Measurements from ENCODE around the gene FARS2.

FARS2 gene

GRCh38 chr6:5285081-5285480 lies 23.8 kb downstream of the FARS2 start:
- no peak for DNase-seq
- intact Hi-C loops (cut with DNase I) = no loop called here

GRCh38 chr6:5285526-5285925 lies 24.2 kb downstream of the FARS2 start:
- DNase-seq = no peak
- intact Hi-C loops (cut with DNase I) = no loop called here

GRCh38 chr6:5286780-5287179 lies 25.5 kb downstream of the FARS2 start:
- no peak for DNase-seq
- intact Hi-C loops (cut with DNase I) = no loop called here

- intact Hi-C loops (cut with DNase I) = no loop called here
- DNase-seq = no peak
Measured at GRCh38 chr6:5287205-5287965, 26.1 kb downstream of the FARS2 start.

- DNase-seq = no peak
- intact Hi-C loops (cut with DNase I) = no loop called here
Measured at GRCh38 chr6:5287966-5288297, 26.6 kb downstream of the FARS2 start.

- no peak for DNase-seq
- intact Hi-C loops (cut with DNase I) = no loop called here
Measured at GRCh38 chr6:5290097-5290496, 28.8 kb downstream of the FARS2 start.

- intact Hi-C loops (cut with DNase I) = no loop called here
- no peak for DNase-seq
Measured at GRCh38 chr6:5290500-5290899, 29.2 kb downstream of the FARS2 start.

- DNase-seq = no peak
- intact Hi-C loops (cut with DNase I) = no loop called here
Measured at GRCh38 chr6:5292154-5292553, 30.8 kb downstream of the FARS2 start.

- no peak for DNase-seq
- intact Hi-C loops (cut with DNase I) = no loop called here
Measured at GRCh38 chr6:5293692-5294091, 32.4 kb downstream of the FARS2 start.

GRCh38 chr6:5294392-5295211 lies 33.3 kb downstream of the FARS2 start:
- intact Hi-C loops (cut with DNase I) = no loop called here
- no peak for DNase-seq

GRCh38 chr6:5295623-5296022 lies 34.3 kb downstream of the FARS2 start:
- intact Hi-C loops (cut with DNase I) = no loop called here
- no peak for DNase-seq

GRCh38 chr6:5300206-5300764 lies 39.0 kb downstream of the FARS2 start:
- intact Hi-C loops (cut with DNase I) = no loop called here
- DNase-seq = no peak

- intact Hi-C loops (cut with DNase I) = no loop called here
- no peak for DNase-seq
Measured at GRCh38 chr6:5302220-5302946, 41.1 kb downstream of the FARS2 start.

GRCh38 chr6:5302995-5303622 lies 41.8 kb downstream of the FARS2 start:
- intact Hi-C loops (cut with DNase I) = no loop called here
- peak in 1 of 10 donors; percentile 64 for DNase-seq

- intact Hi-C loops (cut with DNase I) = no loop called here
- DNase-seq = no peak
Measured at GRCh38 chr6:5303682-5304081, 42.4 kb downstream of the FARS2 start.

- DNase-seq = no peak
- intact Hi-C loops (cut with DNase I) = no loop called here
Measured at GRCh38 chr6:5305968-5306626, 44.8 kb downstream of the FARS2 start.

- intact Hi-C loops (cut with DNase I) = no loop called here
- no peak for DNase-seq
Measured at GRCh38 chr6:5307058-5307457, 45.7 kb downstream of the FARS2 start.

GRCh38 chr6:5308066-5308465 lies 46.8 kb downstream of the FARS2 start:
- intact Hi-C loops (cut with DNase I) = no loop called here
- no peak for DNase-seq

GRCh38 chr6:5314191-5314865 lies 53.0 kb downstream of the FARS2 start:
- intact Hi-C loops (cut with DNase I) = no loop called here

GRCh38 chr6:5315881-5316280 lies 54.6 kb downstream of the FARS2 start:
- intact Hi-C loops (cut with DNase I) = no loop called here
- no peak for DNase-seq

More at GRCh38 chr6:5314191-5314865, 53.0 kb downstream of the FARS2 start:
- DNase-seq = no peak
